SK-N-SH treated with all-trans-retinoic acid at 6 μM for 48 hours (cell line): ENCODE data around the gene CKM.

ENCODE experiments used
- BACH2 ChIP-seq: fragments of 250-450 bp; sonication (Bioruptor Pico); IDR thresholded peaks from 2 replicates; pipeline ENCODE4 v1.9.0; 2021; ENCODE audit warnings: mild to moderate bottlenecking, borderline replicate concordance
- CREB5 ChIP-seq: fragments of 250-450 bp; sonication (Bioruptor Pico); IDR thresholded peaks from 2 replicates; pipeline ENCODE4 v1.5.1; 2020; ENCODE audit warnings: low read depth, mild to moderate bottlenecking, moderate library complexity
- CSDC2 ChIP-seq: fragments of 250-450 bp; sonication (Bioruptor Pico); IDR thresholded peaks from 2 replicates; pipeline ENCODE4 v1.5.0; 2020; ENCODE audit warnings: mild to moderate bottlenecking, moderate library complexity
- ESRRG ChIP-seq: fragments of 250-450 bp; sonication (Bioruptor Pico); IDR thresholded peaks from 2 replicates; pipeline ENCODE4 v1.6.1; 2021; ENCODE audit warnings: mild to moderate bottlenecking
- ISL1 ChIP-seq: fragments of 250-450 bp; sonication (Bioruptor Pico); IDR thresholded peaks from 2 replicates; pipeline ENCODE4 v2.1.2; 2022; ENCODE audit warnings: mild to moderate bottlenecking, moderate library complexity
- RARB ChIP-seq: fragments of 250-450 bp; sonication (Bioruptor Pico); IDR thresholded peaks from 2 replicates; pipeline ENCODE4 v1.8.0; 2021; ENCODE audit warnings: mild to moderate bottlenecking, moderate library complexity
- SNAI2 ChIP-seq: fragments of 250-450 bp; sonication (Bioruptor Pico); IDR thresholded peaks from 2 replicates; pipeline ENCODE4 v1.5.0; 2020; ENCODE audit warnings: mild to moderate bottlenecking, moderate library complexity
- TOX ChIP-seq: fragments of 250-450 bp; sonication (Bioruptor Pico); IDR thresholded peaks from 2 replicates; pipeline ENCODE4 v1.8.0; 2021; ENCODE audit warnings: mild to moderate bottlenecking, moderate library complexity, borderline replicate concordance
- ZC3H10 ChIP-seq: fragments of 250-450 bp; sonication (Bioruptor Pico); IDR thresholded peaks from 2 replicates; pipeline ENCODE4 v1.5.1; 2021; ENCODE audit warnings: mild to moderate bottlenecking, moderate library complexity

- TF ChIP-seq BACH2 (CRISPR knock-in tag) = no peak
- no peak for TF ChIP-seq ISL1
- TF ChIP-seq CSDC2 (CRISPR knock-in tag) = no peak
- TF ChIP-seq ZC3H10 (CRISPR knock-in tag) = no peak
- no peak for TF ChIP-seq RARB (CRISPR knock-in tag)
- TF ChIP-seq ESRRG = no peak
- TF ChIP-seq TOX = no peak
- no peak for TF ChIP-seq CREB5 (CRISPR knock-in tag)
- no peak for TF ChIP-seq SNAI2 (CRISPR knock-in tag)
Measured at GRCh38 chr19:45358213-45358792, 35.6 kb upstream of the CKM start.
